Neural progenitor cell (in vitro differentiated cells): Measurements from ENCODE around the gene CNNM3. TPM values are rescaled to one million over a fixed set of nuclear protein-coding genes. Genes with fewer than 3 reads are reported as not detected.
A peak's percentile ranks its signal among the peaks of the same experiment; 100 is the strongest.

Source experiments
- DNase-seq: peaks from one replicate; pipeline ENCODE4 v3.0.0-alpha.2; 2016; ENCODE audit warnings: low spot score
- H2AFZ ChIP-seq: fragments of 200-600 bp; sonication (generic); replicated peaks from 2 replicates; pipeline ENCODE4 v1.6.1; 2016; ENCODE audit warnings: antibody characterized with exemption
- H3F3A ChIP-seq: fragments of 200-600 bp; sonication (generic); 2 replicates; pipeline ENCODE4 v1.6.1; 2016; ENCODE audit warnings: antibody characterized with exemption, low read depth
- H3K27ac ChIP-seq: fragments of 200-600 bp; sonication (generic); 2 replicates; pipeline ENCODE4 v1.5.1; 2016; ENCODE audit warnings: mild to moderate bottlenecking
- H3K27me3 ChIP-seq: fragments of 200-600 bp; sonication (generic); 2 replicates; pipeline ENCODE4 v1.6.1; 2016; ENCODE audit warnings: mild to moderate bottlenecking, moderate library complexity
- H3K36me3 ChIP-seq: fragments of 200-600 bp; sonication (generic); 2 replicates; pipeline ENCODE4 v1.5.1; 2016
- H3K4me1 ChIP-seq: fragments of 200-600 bp; sonication (generic); 2 replicates; pipeline ENCODE4 v1.6.1; 2016; ENCODE audit warnings: mixed run types
- H3K4me2 ChIP-seq: fragments of 200-600 bp; sonication (generic); 2 replicates; pipeline ENCODE4 v1.6.1; 2016
- H3K4me3 ChIP-seq: fragments of 200-600 bp; sonication (generic); 2 replicates; pipeline ENCODE4 v1.5.1; 2016
- H3K79me2 ChIP-seq: fragments of 200-600 bp; sonication (generic); 2 replicates; pipeline ENCODE4 v1.6.1; 2016; ENCODE audit warnings: low read depth
- H3K9ac ChIP-seq: fragments of 200-600 bp; sonication (generic); 2 replicates; pipeline ENCODE4 v1.6.1; 2016
- H3K9me3 ChIP-seq: fragments of 200-600 bp; sonication (generic); 2 replicates; pipeline ENCODE4 v1.5.1; 2016; ENCODE audit warnings: low read depth
- H4K20me1 ChIP-seq: fragments of 200-600 bp; sonication (generic); 2 replicates; pipeline ENCODE4 v1.6.1; 2016; ENCODE audit warnings: low read depth
- H3K27ac Mint-ChIP-seq: 3 replicates; pipeline ENCODE4 v1.8.0; 2021; ENCODE audit warnings: mixed read lengths
- H3K27me3 Mint-ChIP-seq: 2 replicates; pipeline ENCODE4 v1.8.0; 2022; ENCODE audit warnings: low read depth, mild to moderate bottlenecking, inconsistent platforms, moderate library complexity, mixed read lengths; ENCODE audit not compliant: insufficient read depth
- H3K36me3 Mint-ChIP-seq: 3 replicates; pipeline ENCODE4 v1.8.0; 2021; ENCODE audit warnings: mixed read lengths
- H3K4me1 Mint-ChIP-seq: 3 replicates; pipeline ENCODE4 v1.8.0; 2021; ENCODE audit warnings: mixed read lengths
- H3K4me3 Mint-ChIP-seq: 3 replicates; pipeline ENCODE4 v1.8.0; 2021; ENCODE audit warnings: mild to moderate bottlenecking, moderate library complexity, mixed read lengths
- H3K9me3 Mint-ChIP-seq: 3 replicates; pipeline ENCODE4 v1.8.0; 2020; ENCODE audit warnings: mixed read lengths
- CTCF ChIP-seq: fragments of 200-600 bp; sonication (generic); IDR thresholded peaks from 2 replicates; pipeline ENCODE4 v1.5.1; 2017; ENCODE audit warnings: antibody characterized with exemption, mild to moderate bottlenecking
- EZH2 ChIP-seq: fragments of 200-600 bp; sonication (generic); IDR thresholded peaks from 2 replicates; pipeline ENCODE4 v1.6.1; 2017; ENCODE audit warnings: antibody characterized with exemption, mild to moderate bottlenecking, moderate library complexity
- EZH2phosphoT487 ChIP-seq: fragments of 200-600 bp; sonication (generic); IDR thresholded peaks from 2 replicates; pipeline ENCODE4 v1.6.1; 2017; ENCODE audit warnings: antibody characterized with exemption
- total RNA-seq: library from RNA; depleted of rRNA; stranded (reverse); fragments of >200 nt; gene quantifications from 2 replicates; pipeline ENCODE4 v1.2.3, GENCODE V29; 2015; ENCODE audit warnings: low replicate concordance

CNNM3 gene
- total RNA-seq, 1 donor from 2014 or later: 11.1 TPM

- Histone ChIP-seq H3F3A (peaks cover 36% of the 10 kb centered on the region), H3K27ac (no peak overlapping the region), H3K36me3 (no peaks in the 10 kb centered on the region), H3K4me2 (peak overlapping the region; percentile 62), H3K27me3 (no peaks in the 10 kb centered on the region), H4K20me1 (no peaks in the 10 kb centered on the region), H3K9me3 (no peaks in the 10 kb centered on the region), H3K9ac (no peak overlapping the region), H2AFZ (no peak overlapping the region), H3K4me1 (peaks cover 59% of the 10 kb centered on the region), H3K79me2 (no peaks in the 10 kb centered on the region), H3K4me3 (no peak overlapping the region)
- Mint-ChIP-seq H3K4me1 (peaks cover 54% of the 10 kb centered on the region), H3K27ac (peak overlapping the region; percentile 92), H3K36me3 (no peaks in the 10 kb centered on the region), H3K9me3 (no peaks in the 10 kb centered on the region), H3K4me3 (no peak overlapping the region), H3K27me3 (peaks cover 5% of the 10 kb centered on the region)
- TF ChIP-seq EZH2: no peak
- no peak for TF ChIP-seq EZH2phosphoT487
- TF ChIP-seq CTCF: no peak
- no peak for DNase-seq
Observed at GRCh38 chr2:96880891-96881273, 64.8 kb downstream of the CNNM3 start.

- H3K4me1 ChIP-seq: peaks cover 52% of the 10 kb centered on the region
- peaks cover 9% of the 10 kb centered on the region for H3K27me3 Mint-ChIP-seq
- TF ChIP-seq EZH2phosphoT487: no peak
- TF ChIP-seq EZH2: no peak
- TF ChIP-seq CTCF: no peak
- H2AFZ ChIP-seq: peak overlapping the region; percentile 80
- H3K4me1 Mint-ChIP-seq: peaks cover 50% of the 10 kb centered on the region
- H3K27ac ChIP-seq: peak overlapping the region; percentile 44
- H3K4me3 ChIP-seq: no peak overlapping the region
- H3K4me3 Mint-ChIP-seq: peak overlapping the region; percentile 69
- H3K27ac Mint-ChIP-seq: peak overlapping the region; percentile 92
- no peaks in the 10 kb centered on the region for H3K36me3 Mint-ChIP-seq
- no peak overlapping the region for H3K9ac ChIP-seq
- no peaks in the 10 kb centered on the region for H3K79me2 ChIP-seq
- H3F3A ChIP-seq: peaks cover 30% of the 10 kb centered on the region
- H3K9me3 ChIP-seq: no peaks in the 10 kb centered on the region
- H4K20me1 ChIP-seq: no peaks in the 10 kb centered on the region
- no peaks in the 10 kb centered on the region for H3K36me3 ChIP-seq
- DNase-seq: peak; percentile 55
- H3K9me3 Mint-ChIP-seq: no peaks in the 10 kb centered on the region
- H3K27me3 ChIP-seq: no peaks in the 10 kb centered on the region
- peak overlapping the region; percentile 62 for H3K4me2 ChIP-seq
Observed at GRCh38 chr2:96881349-96882195, 65.5 kb downstream of the CNNM3 start.

- H3K27ac ChIP-seq: no peak overlapping the region
- H3K4me1 Mint-ChIP-seq: peaks cover 46% of the 10 kb centered on the region
Observed at GRCh38 chr2:96882230-96882629, 66.2 kb downstream of the CNNM3 start.

More at GRCh38 chr2:96882230-96882629, 66.2 kb downstream of the CNNM3 start:
- H3K79me2 ChIP-seq: no peaks in the 10 kb centered on the region
- TF ChIP-seq CTCF (no peak), EZH2 (no peak), EZH2phosphoT487 (no peak)
- H3K4me2 ChIP-seq: peak overlapping the region; percentile 62
- Mint-ChIP-seq H3K4me3 (no peak overlapping the region), H3K27me3 (peaks cover 9% of the 10 kb centered on the region), H3K9me3 (no peaks in the 10 kb centered on the region), H3K27ac (no peak overlapping the region), H3K36me3 (no peaks in the 10 kb centered on the region)
- no peaks in the 10 kb centered on the region for H3K9me3 ChIP-seq
- peaks cover 46% of the 10 kb centered on the region for H3K4me1 ChIP-seq
- H2AFZ ChIP-seq: peak overlapping the region; percentile 80
- H3K4me3 ChIP-seq: no peak overlapping the region
- H3K27me3 ChIP-seq: no peaks in the 10 kb centered on the region
- DNase-seq: no peak
- H4K20me1 ChIP-seq: no peaks in the 10 kb centered on the region
- no peaks in the 10 kb centered on the region for H3K36me3 ChIP-seq
- peaks cover 26% of the 10 kb centered on the region for H3F3A ChIP-seq
- H3K9ac ChIP-seq: no peak overlapping the region
